Measurements from ENCODE around the gene AGAP1.
A peak's percentile ranks its signal among the peaks of the same experiment; 100 is the strongest.

Gene AGAP1

GRCh38 chr2:236176417-236176816 is 682.6 kb downstream of the AGAP1 start:
- DNase-seq (ENCODE audit: low read depth in 3 of 3, low spot score in 1 of 3), result no peak

DNA sequence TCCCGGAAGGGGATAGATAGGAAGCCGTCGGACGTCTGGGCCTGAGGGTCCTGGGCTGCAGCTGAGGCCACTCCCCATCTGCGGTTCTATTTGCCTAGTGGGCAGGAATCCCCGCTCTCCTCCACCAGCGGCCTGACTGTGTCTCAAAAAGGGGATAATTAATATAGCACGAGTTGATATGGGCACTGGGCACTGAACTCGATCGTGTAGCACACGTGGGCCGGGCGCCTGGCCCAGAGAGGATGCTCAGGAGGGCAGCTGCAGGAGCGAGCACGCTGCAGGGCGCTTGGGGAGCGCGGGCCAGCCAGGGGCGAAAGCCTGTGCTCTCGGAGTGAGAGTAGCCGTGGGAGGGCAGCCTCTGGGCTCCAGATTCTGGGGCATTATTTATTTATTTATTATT is 683.1 kb downstream of the AGAP1 start:
- DNase-seq (ENCODE audit: low read depth in 3 of 3, low spot score in 1 of 3), result no peak

- DNase-seq (ENCODE audit: low read depth in 3 of 3, low spot score in 1 of 3), result no peak
Observed at GRCh38 chr2:236177604-236177966, 683.7 kb downstream of the AGAP1 start.

DNA sequence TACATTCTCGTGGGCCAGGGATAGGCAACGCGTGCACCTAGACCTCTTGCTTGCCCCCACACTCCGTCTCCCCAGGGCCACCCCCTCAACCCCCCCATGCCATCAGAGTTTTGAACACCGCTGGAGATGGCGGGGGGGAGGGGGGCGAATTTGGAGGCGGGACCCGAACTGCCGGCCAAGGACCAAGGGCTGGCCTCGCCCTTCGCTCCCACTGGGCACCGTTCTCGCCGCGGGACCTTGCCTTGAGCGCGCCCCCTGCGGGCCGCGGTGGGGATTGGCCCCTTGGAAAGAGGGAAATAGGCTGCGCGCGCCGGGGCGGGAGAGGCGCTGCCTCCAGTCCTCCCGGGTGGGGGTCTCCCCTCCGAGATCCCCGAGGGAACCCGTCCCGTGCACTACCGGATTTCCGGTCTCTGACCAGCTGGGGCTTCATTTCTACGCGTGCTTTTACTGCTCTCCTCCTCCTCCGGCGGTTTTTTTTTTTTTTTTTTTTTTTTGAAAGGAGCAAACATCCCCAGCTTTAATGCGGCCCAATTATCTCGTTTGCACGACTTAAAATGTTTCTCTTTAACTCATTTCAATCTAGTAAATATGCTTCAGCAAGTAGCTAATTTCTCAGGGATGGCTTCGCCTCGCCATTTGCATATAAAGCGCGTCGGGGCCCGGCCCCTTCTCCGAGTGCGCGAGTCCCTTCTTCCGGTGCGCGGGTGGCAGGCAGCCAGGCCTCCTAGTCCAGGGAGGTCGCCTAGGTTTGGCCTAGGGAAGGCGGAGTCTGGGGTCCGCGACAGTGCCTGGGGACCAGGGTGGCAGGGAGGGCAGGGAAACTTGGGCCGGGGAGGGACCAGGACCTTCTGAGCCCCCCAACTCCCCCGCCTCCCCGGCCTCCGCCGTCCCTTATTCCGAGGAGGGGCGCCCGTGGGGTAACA is 684.4 kb downstream of the AGAP1 start:
- peak in 1 of 3 donors; percentile 25 for DNase-seq (ENCODE audit: low read depth in 3 of 3, low spot score in 1 of 3)

DNA sequence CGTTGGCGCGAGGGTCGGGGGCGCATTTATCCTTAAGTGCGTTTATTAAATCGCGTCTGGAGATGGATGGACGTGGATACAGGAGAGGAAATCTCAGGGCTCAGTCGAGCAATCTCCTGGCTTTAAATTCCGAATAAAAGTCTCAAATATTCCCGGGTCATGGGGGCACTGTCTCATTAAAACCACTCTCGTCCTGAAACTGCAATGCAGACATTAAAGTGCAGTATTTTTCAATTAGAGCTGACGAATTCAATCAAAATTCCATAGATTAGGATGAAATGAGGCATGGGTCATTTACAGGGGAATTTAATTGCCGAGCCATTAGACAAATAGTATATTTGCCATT is 685.0 kb downstream of the AGAP1 start:
- DNase-seq (ENCODE audit: low read depth in 3 of 3, low spot score in 1 of 3), result no peak

GRCh38 chr2:236179236-236180075 is 685.6 kb downstream of the AGAP1 start:
- no peak for DNase-seq (ENCODE audit: low read depth in 3 of 3, low spot score in 1 of 3)

- DNase-seq (ENCODE audit: low read depth in 3 of 3, low spot score in 1 of 3), result no peak
Observed at GRCh38 chr2:236180076-236180816, 686.4 kb downstream of the AGAP1 start.

GRCh38 chr2:236180831-236181453 is 687.1 kb downstream of the AGAP1 start:
- DNase-seq (ENCODE audit: low read depth in 3 of 3, low spot score in 1 of 3), result no peak

Measured in stimulated activated CD4-positive, alpha-beta T cell treated with anti-CD3 and anti-CD28 coated beads, TNF-alpha, amount 100 ng/mL, for 1 hour (primary cell).